ENCODE results near the gene ZNF366. TPM values are rescaled to one million over a fixed set of nuclear protein-coding genes. Genes with fewer than 3 reads are reported as not detected.

The ZNF366 gene
- total and polyA plus RNA-seq, 2 experiments from 2014 or later, result not detected

DNA sequence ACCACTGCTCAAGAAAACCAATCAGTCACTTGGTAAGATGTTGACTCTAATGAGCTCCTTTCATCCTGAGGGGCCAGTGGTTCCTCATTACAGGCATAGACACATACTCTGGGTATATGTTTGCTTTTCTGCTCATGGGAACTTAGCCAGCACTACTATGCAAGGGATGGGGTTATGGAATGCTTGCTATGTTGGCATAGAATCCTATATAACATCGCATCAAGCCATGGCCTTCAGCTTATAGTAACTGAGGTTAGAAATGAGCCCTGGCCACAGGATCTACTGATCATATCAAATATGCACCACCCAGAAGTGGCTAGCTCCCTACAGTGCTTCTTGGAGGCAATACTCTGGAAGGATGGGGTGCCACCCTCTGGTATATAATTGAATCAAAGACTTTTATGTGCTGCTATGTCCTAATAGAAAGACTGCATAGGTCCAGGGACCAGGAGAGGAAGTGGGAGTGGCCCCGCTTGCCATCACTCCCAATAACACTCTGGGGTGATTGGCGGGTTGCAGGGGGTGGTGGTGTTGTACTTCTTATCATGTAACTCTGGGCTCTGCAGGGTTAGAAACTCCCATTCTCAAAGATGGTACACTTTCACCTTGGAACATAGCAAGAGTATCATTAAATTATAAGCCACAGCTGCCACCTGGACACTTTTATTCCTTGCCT lies 70.3 kb downstream of the ZNF366 start:
- no peaks in the 10 kb centered on the region for H3K27me3 ChIP-seq (replicated peaks; ENCODE audit: insufficient read depth)
- H3F3A ChIP-seq (ENCODE audit: insufficient read depth), result peaks cover 17% of the 10 kb centered on the region
- no peak overlapping the region for H3K9ac ChIP-seq
- H2AFZ ChIP-seq, result no peak overlapping the region
- no peak overlapping the region for H3K4me2 ChIP-seq (ENCODE audit: unreplicated experiment)
- DNase-seq, result no peak
- no peaks in the 10 kb centered on the region for H4K20me1 ChIP-seq (ENCODE audit: insufficient read depth)
- WGBS, 2 experiments (ENCODE audit: low coverage in 1 of 2, low lambda C conversion rate in 2 of 2, missing lambda C conversion rate in 2 of 2), result 90 to 97% methylated on average over 3 of the region's 3 CpGs
- TF ChIP-seq EZH2phosphoT487 (IDR thresholded peaks at IDR 0.05; ENCODE audit: insufficient read depth, low read depth) (no peak), EZH2 (IDR thresholded peaks at IDR 0.05; ENCODE audit: insufficient read depth, poor library complexity, severe bottlenecking) (no peak)
- H3K4me3 ChIP-seq, result no peak overlapping the region
- no peaks in the 10 kb centered on the region for H3K9me2 ChIP-seq (ENCODE audit: insufficient read depth)
- no peaks in the 10 kb centered on the region for H3K36me3 ChIP-seq (ENCODE audit: low read depth)
- H3K4me1 ChIP-seq (ENCODE audit: insufficient read depth), result peaks cover 18% of the 10 kb centered on the region
- H3K79me2 ChIP-seq (ENCODE audit: insufficient read depth), result no peaks in the 10 kb centered on the region
- H3K27ac ChIP-seq, result no peak overlapping the region
- in situ Hi-C loops (cut with MboI), result no loop called here
- no peaks in the 10 kb centered on the region for H3K9me3 ChIP-seq (ENCODE audit: low read depth)

GRCh38 chr5:72434781-72435437 lies 72.3 kb downstream of the ZNF366 start:
- Histone ChIP-seq H3K9ac (no peak overlapping the region), H3F3A (ENCODE audit: insufficient read depth) (no peaks in the 10 kb centered on the region), H3K79me2 (ENCODE audit: insufficient read depth) (no peaks in the 10 kb centered on the region), H3K9me3 (ENCODE audit: low read depth) (no peaks in the 10 kb centered on the region), H3K4me1 (ENCODE audit: insufficient read depth) (no peaks in the 10 kb centered on the region), H3K4me2 (ENCODE audit: unreplicated experiment) (no peak overlapping the region), H3K4me3 (no peak overlapping the region), H3K36me3 (ENCODE audit: low read depth) (no peaks in the 10 kb centered on the region), H4K20me1 (ENCODE audit: insufficient read depth) (no peaks in the 10 kb centered on the region), H3K27me3 (replicated peaks; ENCODE audit: insufficient read depth) (no peaks in the 10 kb centered on the region), H2AFZ (peak overlapping the region; percentile 3; the same call in 1 of the 2 replicates), H3K27ac (no peak overlapping the region), H3K9me2 (ENCODE audit: insufficient read depth) (no peaks in the 10 kb centered on the region)
- no peak for TF ChIP-seq EZH2phosphoT487 (IDR thresholded peaks at IDR 0.05; ENCODE audit: insufficient read depth, low read depth)
- TF ChIP-seq EZH2 (IDR thresholded peaks at IDR 0.05; ENCODE audit: insufficient read depth, poor library complexity, severe bottlenecking), result no peak
- 8 to 16% methylated on average over 3 of the region's 3 CpGs for WGBS, 2 experiments (ENCODE audit: low coverage in 1 of 2, low lambda C conversion rate in 2 of 2, missing lambda C conversion rate in 2 of 2)
- in situ Hi-C loops (cut with MboI), result no loop called here
- DNase-seq, result no peak

- no peaks in the 10 kb centered on the region for H4K20me1 ChIP-seq (ENCODE audit: insufficient read depth)
- in situ Hi-C loops (cut with MboI), result no loop called here
- H3K27ac ChIP-seq, result no peak overlapping the region
- H3K9me3 ChIP-seq (ENCODE audit: low read depth), result no peaks in the 10 kb centered on the region
- 28 to 33% methylated on average over 5 of the region's 5 CpGs for WGBS, 2 experiments (ENCODE audit: low coverage in 1 of 2, low lambda C conversion rate in 2 of 2, missing lambda C conversion rate in 2 of 2)
- no peak overlapping the region for H3K4me2 ChIP-seq (ENCODE audit: unreplicated experiment)
- H3F3A ChIP-seq (ENCODE audit: insufficient read depth), result no peaks in the 10 kb centered on the region
- no peak for TF ChIP-seq EZH2 (IDR thresholded peaks at IDR 0.05; ENCODE audit: insufficient read depth, poor library complexity, severe bottlenecking)
- H3K79me2 ChIP-seq (ENCODE audit: insufficient read depth), result no peaks in the 10 kb centered on the region
- H3K9me2 ChIP-seq (ENCODE audit: insufficient read depth), result no peaks in the 10 kb centered on the region
- peak overlapping the region; percentile 3; the same call in 1 of the 2 replicates for H2AFZ ChIP-seq
- no peak for DNase-seq
- H3K9ac ChIP-seq, result no peak overlapping the region
- H3K36me3 ChIP-seq (ENCODE audit: low read depth), result no peaks in the 10 kb centered on the region
- no peaks in the 10 kb centered on the region for H3K27me3 ChIP-seq (replicated peaks; ENCODE audit: insufficient read depth)
- H3K4me1 ChIP-seq (ENCODE audit: insufficient read depth), result no peaks in the 10 kb centered on the region
- H3K4me3 ChIP-seq, result no peak overlapping the region
Observed at GRCh38 chr5:72434056-72434780, 73.0 kb downstream of the ZNF366 start.

DNA sequence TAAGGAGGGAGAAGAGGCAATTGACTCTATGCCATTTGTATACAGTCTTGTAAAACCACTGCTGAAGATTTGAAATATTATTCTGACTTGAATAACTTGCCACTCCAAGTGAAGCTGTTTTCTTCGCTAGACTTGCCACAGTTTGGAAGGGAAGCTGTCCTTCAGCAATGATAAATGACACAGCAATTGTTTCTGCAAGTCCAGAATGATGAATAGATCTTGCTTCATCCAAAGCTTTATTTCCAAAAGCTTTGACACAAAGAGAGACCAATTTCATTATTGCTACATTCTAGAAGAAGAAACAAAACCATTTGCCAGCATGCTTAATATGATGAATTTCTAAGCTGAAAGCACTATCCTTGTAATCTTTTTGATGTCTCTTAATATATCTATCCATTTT lies 73.7 kb downstream of the ZNF366 start:
- H3K27ac ChIP-seq, result no peak overlapping the region
- no peak overlapping the region for H3K4me3 ChIP-seq
- H3K27me3 ChIP-seq (replicated peaks; ENCODE audit: insufficient read depth), result no peaks in the 10 kb centered on the region
- no peak for DNase-seq
- no peaks in the 10 kb centered on the region for H3F3A ChIP-seq (ENCODE audit: insufficient read depth)
- H3K9ac ChIP-seq, result no peak overlapping the region
- H3K4me1 ChIP-seq (ENCODE audit: insufficient read depth), result no peaks in the 10 kb centered on the region
- WGBS, 2 experiments (ENCODE audit: low coverage in 1 of 2, low lambda C conversion rate in 2 of 2, missing lambda C conversion rate in 2 of 2), result 18 to 22% methylated on average over 1 of the region's 1 CpG
- H3K36me3 ChIP-seq (ENCODE audit: low read depth), result no peaks in the 10 kb centered on the region
- H4K20me1 ChIP-seq (ENCODE audit: insufficient read depth), result no peaks in the 10 kb centered on the region
- TF ChIP-seq EZH2 (IDR thresholded peaks at IDR 0.05; ENCODE audit: insufficient read depth, poor library complexity, severe bottlenecking), result no peak
- no peak for TF ChIP-seq EZH2phosphoT487 (IDR thresholded peaks at IDR 0.05; ENCODE audit: insufficient read depth, low read depth)
- no peak overlapping the region for H2AFZ ChIP-seq
- no peaks in the 10 kb centered on the region for H3K9me3 ChIP-seq (ENCODE audit: low read depth)
- in situ Hi-C loops (cut with MboI), result no loop called here
- no peaks in the 10 kb centered on the region for H3K9me2 ChIP-seq (ENCODE audit: insufficient read depth)
- no peak overlapping the region for H3K4me2 ChIP-seq (ENCODE audit: unreplicated experiment)
- no peaks in the 10 kb centered on the region for H3K79me2 ChIP-seq (ENCODE audit: insufficient read depth)
